H9 (cell line): ENCODE data around the gene COLEC12. TPM values are rescaled to one million over a fixed set of nuclear protein-coding genes. Genes with fewer than 3 reads are reported as not detected.

Experiments
- DNase-seq: peaks from one replicate; pipeline ENCODE4 v3.0.0-alpha.2; 2017
- H2AFZ ChIP-seq: one replicate; pipeline ENCODE4 v1.6.1; 2013; ENCODE audit warnings: mild to moderate bottlenecking, low read length, control low read depth, moderate library complexity
- H2AK5ac ChIP-seq: 2 replicates; pipeline ENCODE4 v1.6.1; 2013; ENCODE audit warnings: low read length, control low read depth, mixed read lengths; ENCODE audit not compliant: insufficient read length
- H2BK120ac ChIP-seq: one replicate; pipeline ENCODE4 v1.6.1; 2013; ENCODE audit warnings: low read depth, mild to moderate bottlenecking, low read length, control low read depth, inconsistent platforms; ENCODE audit not compliant: poor library complexity, severe bottlenecking
- H2BK12ac ChIP-seq: 2 replicates; pipeline ENCODE4 v1.6.1; 2013; ENCODE audit warnings: low read length, control low read depth, mixed read lengths, low read depth; ENCODE audit not compliant: insufficient read length
- H2BK15ac ChIP-seq: 2 replicates; pipeline ENCODE4 v1.6.1; 2013; ENCODE audit warnings: low read depth, low read length, control low read depth
- H2BK20ac ChIP-seq: one replicate; pipeline ENCODE4 v1.6.1; 2013; ENCODE audit warnings: low read depth, mild to moderate bottlenecking, low read length, control low read depth, inconsistent platforms; ENCODE audit not compliant: poor library complexity, severe bottlenecking
- H2BK5ac ChIP-seq: 2 replicates; pipeline ENCODE4 v1.6.1; 2013; ENCODE audit warnings: low read length, control low read depth, mixed read lengths; ENCODE audit not compliant: insufficient read length
- H3K14ac ChIP-seq: 2 replicates; pipeline ENCODE4 v1.6.1; 2013; ENCODE audit warnings: low read length, control low read depth; ENCODE audit not compliant: insufficient read depth
- H3K18ac ChIP-seq: 2 replicates; pipeline ENCODE4 v1.6.1; 2013; ENCODE audit warnings: low read depth, mild to moderate bottlenecking, mixed read lengths, low read length, control low read depth; ENCODE audit not compliant: insufficient read length
- H3K23ac ChIP-seq: 2 replicates; pipeline ENCODE4 v1.6.1; 2013; ENCODE audit warnings: low read length, control low read depth, mixed read lengths, low read depth; ENCODE audit not compliant: insufficient read length
- H3K23me2 ChIP-seq: 2 replicates; pipeline ENCODE4 v1.6.1; 2013; ENCODE audit warnings: low read depth, mild to moderate bottlenecking, mixed read lengths, low read length, control low read depth; ENCODE audit not compliant: insufficient read length, poor library complexity, severe bottlenecking
- H3K27ac ChIP-seq: 2 replicates; pipeline ENCODE4 v1.5.1; 2013; ENCODE audit warnings: low read length, control low read depth, mixed read lengths, low read depth; ENCODE audit not compliant: insufficient read length
- H3K27me3 ChIP-seq: 2 replicates; pipeline ENCODE4 v1.6.1; 2013; ENCODE audit warnings: low read length, control low read depth, inconsistent platforms; ENCODE audit not compliant: insufficient read depth
- H3K4ac ChIP-seq: 2 replicates; pipeline ENCODE4 v1.6.1; 2013; ENCODE audit warnings: low read depth, mild to moderate bottlenecking, control low read depth, inconsistent platforms, low read length, moderate library complexity
- H3K4me1 ChIP-seq: 2 replicates; pipeline ENCODE4 v1.6.1; 2013; ENCODE audit warnings: low read length, control low read depth, inconsistent platforms; ENCODE audit not compliant: insufficient read depth
- H3K4me2 ChIP-seq: 2 replicates; pipeline ENCODE4 v1.6.1; 2013; ENCODE audit warnings: low read length, control low read depth, mixed read lengths; ENCODE audit not compliant: insufficient read length, insufficient read depth
- H3K56ac ChIP-seq: 2 replicates; pipeline ENCODE4 v1.6.1; 2013; ENCODE audit warnings: low read depth, mild to moderate bottlenecking, mixed read lengths, low read length, control low read depth; ENCODE audit not compliant: insufficient read length
- H3K79me1 ChIP-seq: 2 replicates; pipeline ENCODE4 v1.6.1; 2013; ENCODE audit warnings: low read depth, mild to moderate bottlenecking, moderate library complexity, low read length, control low read depth, inconsistent platforms; ENCODE audit not compliant: insufficient read depth, poor library complexity, severe bottlenecking
- H3K79me2 ChIP-seq: 2 replicates; pipeline ENCODE4 v1.6.1; 2013; ENCODE audit warnings: low read length, control low read depth, inconsistent platforms; ENCODE audit not compliant: insufficient read depth
- H3K9ac ChIP-seq: 2 replicates; pipeline ENCODE4 v1.6.1; 2013; ENCODE audit warnings: low read length, control low read depth, mixed read lengths; ENCODE audit not compliant: insufficient read length; ENCODE audit errors: extremely low read depth
- H3K9me3 ChIP-seq: one replicate; pipeline ENCODE4 v1.6.1; 2013; ENCODE audit warnings: low read depth, low read length, inconsistent platforms; ENCODE audit not compliant: control insufficient read depth
- H3T11ph ChIP-seq: one replicate; pipeline ENCODE4 v1.6.1; 2013; ENCODE audit warnings: mild to moderate bottlenecking, low read length, control low read depth, inconsistent platforms
- H4K20me1 ChIP-seq: one replicate; pipeline ENCODE4 v1.6.1; 2013; ENCODE audit not compliant: control insufficient read depth, insufficient read length, insufficient read depth
- H4K5ac ChIP-seq: 2 replicates; pipeline ENCODE4 v1.6.1; 2013; ENCODE audit warnings: low read depth, mild to moderate bottlenecking, mixed read lengths, low read length, control low read depth; ENCODE audit not compliant: insufficient read length
- H4K8ac ChIP-seq: replicated peaks from 2 replicates; pipeline ENCODE4 v1.6.1; 2013; ENCODE audit warnings: low read length, control low read depth, mixed read lengths, low read depth; ENCODE audit not compliant: insufficient read length
- H4K91ac ChIP-seq: 2 replicates; pipeline ENCODE4 v1.6.1; 2013; ENCODE audit warnings: low read depth, mild to moderate bottlenecking, moderate library complexity, mixed read lengths, low read length, control low read depth; ENCODE audit not compliant: insufficient read length
- H3K27ac Mint-ChIP-seq, 3 experiments: 2 replicates in 2 of 3; 3 replicates in 1 of 3; pipeline ENCODE4 v1.8.0; 2020 to 2021; ENCODE audit warnings: mixed read lengths in 3 of 3, mild to moderate bottlenecking in 1 of 3, moderate library complexity in 1 of 3
- H3K27me3 Mint-ChIP-seq: 2 replicates; pipeline ENCODE4 v1.8.0; 2021; ENCODE audit warnings: low read depth, mild to moderate bottlenecking, moderate library complexity, mixed read lengths
- H3K36me3 Mint-ChIP-seq, 3 experiments: 2 replicates in 2 of 3; 3 replicates in 1 of 3; pipeline ENCODE4 v1.8.0; 2020 to 2021; ENCODE audit warnings: low read depth in 3 of 3, mixed read lengths in 3 of 3; ENCODE audit not compliant: insufficient read depth in 1 of 3
- H3K4me1 Mint-ChIP-seq, 2 experiments: 2 replicates each; pipeline ENCODE4 v1.8.0; 2020; ENCODE audit warnings: mixed read lengths in 2 of 2
- H3K4me3 Mint-ChIP-seq, 2 experiments: 2 replicates in 1 of 2; 3 replicates in 1 of 2; pipeline ENCODE4 v1.8.0; 2020 to 2021; ENCODE audit warnings: mild to moderate bottlenecking in 2 of 2, mixed read lengths in 2 of 2, moderate library complexity in 1 of 2
- H3K9me3 Mint-ChIP-seq, 2 experiments: 2 replicates in 1 of 2; 3 replicates in 1 of 2; pipeline ENCODE4 v1.8.0; 2020; ENCODE audit warnings: mild to moderate bottlenecking in 2 of 2, mixed read lengths in 2 of 2, moderate library complexity in 1 of 2
- CTCF ChIP-seq: fragments of 200-600 bp; sonication (generic); conservative IDR thresholded peaks from 3 replicates; pipeline ENCODE4 v1.8.0; 2021; ENCODE audit warnings: antibody characterized with exemption, mild to moderate bottlenecking
- WGBS: extraction: QIAGEN DNeasy Blood & Tissue Kit; methylation state at CpG from one replicate; pipeline ENCODE4 v1.1.7; 2013; ENCODE audit warnings: missing lambda C conversion rate, low lambda C conversion rate, mixed read lengths; ENCODE audit not compliant: insufficient read length; ENCODE audit errors: extremely low coverage; 5-methylcytosine and 5-hydroxymethylcytosine counted together
- total RNA-seq: library from RNA; stranded (reverse); gene quantifications from 2 replicates; pipeline ENCODE4 v1.2.1, GENCODE V29; 2021

COLEC12 gene
- total RNA-seq, 1 experiment from 2014 or later: 0.70 TPM

GRCh38 chr18:394262-394986 lies 106.1 kb downstream of the COLEC12 start:
- no peak overlapping the region for H3K4me2 ChIP-seq
- peaks cover 3% of the 10 kb centered on the region in 2 experiments; a peak in 2 of 4 replicates for H3K4me1 Mint-ChIP-seq
- H3K9ac ChIP-seq: no peak overlapping the region

More at GRCh38 chr18:394262-394986, 106.1 kb downstream of the COLEC12 start:
- no peaks in the 10 kb centered on the region for H3K79me2 ChIP-seq
- WGBS: no CpG with 5 or more reads among the region's 6 CpGs
- no peak overlapping the region for H3K23ac ChIP-seq
- H3K14ac ChIP-seq: no peak overlapping the region
- no peak overlapping the region for H2BK5ac ChIP-seq
- H3K9me3 Mint-ChIP-seq: no peaks in the 10 kb centered on the region
- no peak overlapping the region for H3K27ac ChIP-seq
- no peaks in the 10 kb centered on the region for H3K79me1 ChIP-seq
- no peaks in the 10 kb centered on the region for H3K9me3 ChIP-seq
- no peak overlapping the region for H4K8ac ChIP-seq
- H2BK15ac ChIP-seq: no peak overlapping the region
- no peak overlapping the region for H2BK12ac ChIP-seq
- H4K20me1 ChIP-seq: no peaks in the 10 kb centered on the region
- no peaks in the 10 kb centered on the region for H3K36me3 Mint-ChIP-seq
- H3K4me1 ChIP-seq: no peaks in the 10 kb centered on the region
- H3K27me3 ChIP-seq: no peaks in the 10 kb centered on the region
- no peak overlapping the region for H3T11ph ChIP-seq
- no peak overlapping the region for H3K27ac Mint-ChIP-seq
- H2AK5ac ChIP-seq: no peak overlapping the region
- no peak overlapping the region for H4K5ac ChIP-seq
- no peak overlapping the region for H2BK120ac ChIP-seq
- H3K27me3 Mint-ChIP-seq: peaks cover 1% of the 10 kb centered on the region
- no peak overlapping the region for H3K4me3 Mint-ChIP-seq
- no peak overlapping the region for H3K18ac ChIP-seq
- no peak overlapping the region for H3K4ac ChIP-seq
- H3K23me2 ChIP-seq: no peaks in the 10 kb centered on the region
- H4K91ac ChIP-seq: no peak overlapping the region
- no peak overlapping the region for H2AFZ ChIP-seq
- H3K56ac ChIP-seq: no peak overlapping the region
- no peak for TF ChIP-seq CTCF
- DNase-seq: no peak
- H2BK20ac ChIP-seq: no peak overlapping the region
